ENCODE data around the gene MUC5B. TPM values are rescaled to one million over a fixed set of nuclear protein-coding genes. Genes with fewer than 3 reads are reported as not detected.

MUC5B gene
- total and polyA plus RNA-seq, 2 of the 13 experiments (the other 11 are each of a cell fraction or from before 2014, with no cell fraction given) = 0.01 TPM; not detected in 1

DNA sequence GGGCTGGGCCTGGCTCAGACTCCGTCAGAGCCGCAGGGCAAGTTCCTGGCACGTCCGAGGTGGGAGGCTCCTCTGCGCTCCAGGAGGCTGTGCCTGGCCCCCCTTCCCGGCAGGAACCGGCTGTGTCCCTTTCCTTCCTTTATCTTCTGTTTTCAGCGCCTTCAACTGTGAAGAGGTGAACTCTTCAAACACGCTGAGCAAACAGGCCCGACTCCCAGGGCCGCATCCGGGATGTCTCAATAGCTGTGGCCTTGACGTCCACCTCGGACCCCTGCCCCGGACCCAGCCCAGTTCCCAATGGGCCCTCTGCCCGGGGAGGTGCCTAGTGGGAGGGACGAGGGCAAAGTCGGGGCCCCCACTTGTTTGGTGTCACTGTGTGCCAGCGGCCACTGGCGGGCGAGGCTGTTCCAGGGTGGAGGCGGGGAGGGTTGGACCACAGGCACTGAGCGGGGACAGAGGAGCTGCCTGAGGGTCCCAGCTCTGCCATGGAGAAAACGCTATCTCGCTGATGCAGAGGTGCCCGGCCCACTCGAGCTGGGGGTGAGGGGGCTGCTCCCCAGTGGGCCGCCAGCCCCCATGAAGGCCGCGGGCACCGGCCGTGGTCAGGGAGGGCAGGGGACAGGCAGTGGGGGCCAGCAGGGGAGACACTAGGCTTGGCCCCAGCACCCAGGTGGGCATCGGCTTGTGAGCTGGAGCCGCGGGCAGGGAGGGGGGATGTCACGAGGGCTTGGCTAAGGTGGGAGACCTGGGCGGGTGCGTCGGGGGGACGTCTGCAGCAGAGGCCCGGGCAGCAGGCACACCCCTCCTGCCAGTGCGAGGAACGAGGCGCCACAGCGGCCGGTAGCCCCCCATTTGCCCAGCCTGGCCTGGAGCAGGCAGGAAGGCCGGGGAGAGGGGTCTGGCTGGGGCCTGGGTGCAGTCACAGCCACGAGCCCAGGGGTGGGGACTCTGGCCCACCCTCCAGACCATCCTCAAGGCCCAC, 2.7 kb upstream of the MUC5B start (continued):
- TF ChIP-seq, protein P1, sequence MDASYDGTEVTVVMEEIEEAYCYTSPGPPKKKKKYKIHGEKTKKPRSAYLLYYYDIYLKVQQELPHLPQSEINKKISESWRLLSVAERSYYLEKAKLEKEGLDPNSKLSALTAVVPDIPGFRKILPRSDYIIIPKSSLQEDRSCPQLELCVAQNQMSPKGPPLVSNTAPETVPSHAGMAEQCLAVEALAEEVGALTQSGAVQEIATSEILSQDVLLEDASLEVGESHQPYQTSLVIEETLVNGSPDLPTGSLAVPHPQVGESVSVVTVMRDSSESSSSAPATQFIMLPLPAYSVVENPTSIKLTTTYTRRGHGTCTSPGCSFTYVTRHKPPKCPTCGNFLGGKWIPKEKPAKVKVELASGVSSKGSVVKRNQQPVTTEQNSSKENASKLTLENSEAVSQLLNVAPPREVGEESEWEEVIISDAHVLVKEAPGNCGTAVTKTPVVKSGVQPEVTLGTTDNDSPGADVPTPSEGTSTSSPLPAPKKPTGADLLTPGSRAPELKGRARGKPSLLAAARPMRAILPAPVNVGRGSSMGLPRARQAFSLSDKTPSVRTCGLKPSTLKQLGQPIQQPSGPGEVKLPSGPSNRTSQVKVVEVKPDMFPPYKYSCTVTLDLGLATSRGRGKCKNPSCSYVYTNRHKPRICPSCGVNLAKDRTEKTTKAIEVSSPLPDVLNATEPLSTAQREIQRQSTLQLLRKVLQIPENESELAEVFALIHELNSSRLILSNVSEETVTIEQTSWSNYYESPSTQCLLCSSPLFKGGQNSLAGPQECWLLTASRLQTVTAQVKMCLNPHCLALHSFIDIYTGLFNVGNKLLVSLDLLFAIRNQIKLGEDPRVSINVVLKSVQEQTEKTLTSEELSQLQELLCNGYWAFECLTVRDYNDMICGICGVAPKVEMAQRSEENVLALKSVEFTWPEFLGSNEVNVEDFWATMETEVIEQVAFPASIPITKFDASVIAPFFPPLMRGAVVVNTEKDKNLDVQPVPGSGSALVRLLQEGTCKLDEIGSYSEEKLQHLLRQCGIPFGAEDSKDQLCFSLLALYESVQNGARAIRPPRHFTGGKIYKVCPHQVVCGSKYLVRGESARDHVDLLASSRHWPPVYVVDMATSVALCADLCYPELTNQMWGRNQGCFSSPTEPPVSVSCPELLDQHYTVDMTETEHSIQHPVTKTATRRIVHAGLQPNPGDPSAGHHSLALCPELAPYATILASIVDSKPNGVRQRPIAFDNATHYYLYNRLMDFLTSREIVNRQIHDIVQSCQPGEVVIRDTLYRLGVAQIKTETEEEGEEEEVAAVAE (CRISPR knock-in tag; IDR thresholded peaks at IDR 0.05; ENCODE audit: borderline replicate concordance) = peak; percentile 63; the same call in 1 of the 2 replicates
- TF ChIP-seq, protein P2, sequence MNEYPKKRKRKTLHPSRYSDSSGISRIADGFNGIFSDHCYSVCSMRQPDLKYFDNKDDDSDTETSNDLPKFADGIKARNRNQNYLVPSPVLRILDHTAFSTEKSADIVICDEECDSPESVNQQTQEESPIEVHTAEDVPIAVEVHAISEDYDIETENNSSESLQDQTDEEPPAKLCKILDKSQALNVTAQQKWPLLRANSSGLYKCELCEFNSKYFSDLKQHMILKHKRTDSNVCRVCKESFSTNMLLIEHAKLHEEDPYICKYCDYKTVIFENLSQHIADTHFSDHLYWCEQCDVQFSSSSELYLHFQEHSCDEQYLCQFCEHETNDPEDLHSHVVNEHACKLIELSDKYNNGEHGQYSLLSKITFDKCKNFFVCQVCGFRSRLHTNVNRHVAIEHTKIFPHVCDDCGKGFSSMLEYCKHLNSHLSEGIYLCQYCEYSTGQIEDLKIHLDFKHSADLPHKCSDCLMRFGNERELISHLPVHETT (CRISPR knock-in tag; conservative IDR thresholded peaks at IDR 0.05) = peak; percentile 65; the same call in 1 of the 2 replicates
- TF ChIP-seq ZSCAN25 (CRISPR knock-in tag; IDR thresholded peaks at IDR 0.05) = peak; percentile 90
- TF ChIP-seq, protein P3, sequence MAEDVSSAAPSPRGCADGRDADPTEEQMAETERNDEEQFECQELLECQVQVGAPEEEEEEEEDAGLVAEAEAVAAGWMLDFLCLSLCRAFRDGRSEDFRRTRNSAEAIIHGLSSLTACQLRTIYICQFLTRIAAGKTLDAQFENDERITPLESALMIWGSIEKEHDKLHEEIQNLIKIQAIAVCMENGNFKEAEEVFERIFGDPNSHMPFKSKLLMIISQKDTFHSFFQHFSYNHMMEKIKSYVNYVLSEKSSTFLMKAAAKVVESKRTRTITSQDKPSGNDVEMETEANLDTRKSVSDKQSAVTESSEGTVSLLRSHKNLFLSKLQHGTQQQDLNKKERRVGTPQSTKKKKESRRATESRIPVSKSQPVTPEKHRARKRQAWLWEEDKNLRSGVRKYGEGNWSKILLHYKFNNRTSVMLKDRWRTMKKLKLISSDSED (CRISPR knock-in tag; IDR thresholded peaks at IDR 0.05) = no peak
- TF ChIP-seq CHD4 (IDR thresholded peaks at IDR 0.05; ENCODE audit: borderline replicate concordance, low read length) = no peak
- no peak for TF ChIP-seq PTBP1 (IDR thresholded peaks at IDR 0.05; ENCODE audit: low read depth, low read length, poor library complexity, severe bottlenecking)
- peak; percentile 88 for TF ChIP-seq SOX5 (CRISPR knock-in tag; IDR thresholded peaks at IDR 0.05; ENCODE audit: borderline replicate concordance)
- TF ChIP-seq HNF4G (IDR thresholded peaks at IDR 0.05; ENCODE audit: borderline replicate concordance, low read depth, low read length) = peak; percentile 44; the same call in 1 of the 2 replicates
- TF ChIP-seq HNF4G (CRISPR knock-in tag; IDR thresholded peaks at IDR 0.05; ENCODE audit: borderline replicate concordance, low read depth) = no peak
- peak; percentile 95 for TF ChIP-seq BCL6 (CRISPR knock-in tag; IDR thresholded peaks at IDR 0.05)
- no peak for TF ChIP-seq CHD2 (IDR thresholded peaks at IDR 0.05; ENCODE audit: low read depth, low read length)
- peak; percentile 83 for TF ChIP-seq RXRB (CRISPR knock-in tag; IDR thresholded peaks at IDR 0.05; ENCODE audit: borderline replicate concordance)
- peak; percentile 74; the same call in 1 of the 2 replicates for TF ChIP-seq BRCA1 (CRISPR knock-in tag; IDR thresholded peaks at IDR 0.05)
- no peak for TF ChIP-seq NAIF1 (CRISPR knock-in tag; IDR thresholded peaks at IDR 0.05; ENCODE audit: borderline replicate concordance)
- TF ChIP-seq, protein P4, sequence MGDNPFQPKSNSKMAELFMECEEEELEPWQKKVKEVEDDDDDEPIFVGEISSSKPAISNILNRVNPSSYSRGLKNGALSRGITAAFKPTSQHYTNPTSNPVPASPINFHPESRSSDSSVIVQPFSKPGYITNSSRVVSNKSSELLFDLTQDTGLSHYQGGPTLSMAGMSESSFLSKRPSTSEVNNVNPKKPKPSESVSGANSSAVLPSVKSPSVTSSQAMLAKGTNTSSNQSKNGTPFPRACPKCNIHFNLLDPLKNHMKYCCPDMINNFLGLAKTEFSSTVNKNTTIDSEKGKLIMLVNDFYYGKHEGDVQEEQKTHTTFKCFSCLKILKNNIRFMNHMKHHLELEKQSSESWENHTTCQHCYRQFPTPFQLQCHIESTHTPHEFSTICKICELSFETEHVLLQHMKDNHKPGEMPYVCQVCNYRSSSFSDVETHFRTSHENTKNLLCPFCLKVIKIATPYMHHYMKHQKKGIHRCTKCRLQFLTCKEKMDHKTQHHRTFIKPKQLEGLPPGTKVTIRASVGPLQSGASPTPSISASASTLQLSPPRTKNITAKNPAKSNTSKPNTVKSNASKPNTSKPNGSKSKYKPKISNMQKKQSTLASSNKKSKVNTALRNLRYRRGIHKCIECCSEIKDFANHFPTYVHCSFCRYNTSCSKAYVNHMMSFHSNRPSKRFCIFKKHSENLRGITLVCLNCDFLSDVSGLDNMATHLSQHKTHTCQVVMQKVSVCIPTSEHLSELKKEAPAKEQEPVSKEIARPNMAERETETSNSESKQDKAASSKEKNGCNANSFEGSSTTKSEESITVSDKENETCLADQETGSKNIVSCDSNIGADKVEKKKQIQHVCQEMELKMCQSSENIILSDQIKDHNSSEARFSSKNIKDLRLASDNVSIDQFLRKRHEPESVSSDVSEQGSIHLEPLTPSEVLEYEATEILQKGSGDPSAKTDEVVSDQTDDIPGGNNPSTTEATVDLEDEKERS (CRISPR knock-in tag; IDR thresholded peaks at IDR 0.05) = peak; percentile 50; the same call in 1 of the 2 replicates
- no peak for TF ChIP-seq MXI1 (IDR thresholded peaks at IDR 0.05; ENCODE audit: borderline replicate concordance, low read depth, low read length)

Measured in HepG2 (cell line).